Uterus (tissue), 2 donors: ENCODE data around the gene KLF17.

ENCODE experiments used
- CTCF ChIP-seq, 4 experiments: fragments of 200-600 bp in 2 of 4; fragments of 450-650 bp in 2 of 4; sonication (generic) in 2 of 4; IDR thresholded peaks; one replicate each; pipeline ENCODE4 v1.5.1; 2016 to 2019; ENCODE audit warnings: antibody characterized with exemption in 4 of 4, mild to moderate bottlenecking in 2 of 4, moderate library complexity in 1 of 4
- POLR2A ChIP-seq, 2 donors: fragments of 450-650 bp; IDR thresholded peaks; one replicate each; pipeline ENCODE4 v1.6.1; 2016; ENCODE audit warnings: antibody characterized with exemption in 2 of 2, mild to moderate bottlenecking in 1 of 2, moderate library complexity in 1 of 2

- TF ChIP-seq CTCF (IDR thresholded peaks at IDR 0.05) (no peak), POLR2A (IDR thresholded peaks at IDR 0.05) (no peak)
These were observed 42.9 kb downstream of the KLF17 start for GRCh38 chr1:44161546-44161945.
